D721Med (cell line): Measurements from ENCODE around the gene CCDC194.
A peak's percentile ranks its signal among the peaks of the same experiment; 100 is the strongest.

Source experiments
- DNase-seq: peaks from one replicate; pipeline ENCODE4 v3.0.0; 2011; ENCODE audit warnings: low spot score; ENCODE audit not compliant: insufficient read length
- FAIRE-seq: peaks from 2 replicates; lab custom pipeline; 2011; peaks lifted over from hg19 to GRCh38; lab: Jason Lieb, UNC
- CTCF ChIP-seq: IDR thresholded peaks from 2 replicates; pipeline ENCODE4 v1.5.1; 2012; ENCODE audit warnings: mild to moderate bottlenecking, control low read depth; ENCODE audit not compliant: insufficient read depth; ENCODE audit errors: missing control alignments

Gene CCDC194

GRCh38 chr19:17419154-17419620 is 25.2 kb upstream of the CCDC194 start:
- peak; percentile 29 for FAIRE-seq
- no peak for DNase-seq
- no peak for TF ChIP-seq CTCF

GRCh38 chr19:17418710-17419109 is 24.7 kb upstream of the CCDC194 start:
- TF ChIP-seq CTCF = no peak
- DNase-seq = no peak
- no peak for FAIRE-seq

GRCh38 chr19:17415121-17415520 is 21.1 kb upstream of the CCDC194 start:
- DNase-seq (no peak), FAIRE-seq (no peak)
- TF ChIP-seq CTCF = no peak

GRCh38 chr19:17414097-17414496 is 20.1 kb upstream of the CCDC194 start:
- no peak for TF ChIP-seq CTCF
- no peak for FAIRE-seq
- no peak for DNase-seq

GRCh38 chr19:17411801-17412200 is 17.8 kb upstream of the CCDC194 start:
- FAIRE-seq = no peak
- no peak for TF ChIP-seq CTCF
- no peak for DNase-seq

GRCh38 chr19:17409990-17410389 is 16.0 kb upstream of the CCDC194 start:
- no peak for DNase-seq
- no peak for TF ChIP-seq CTCF
- FAIRE-seq = no peak

- TF ChIP-seq CTCF = no peak
- FAIRE-seq = no peak
- no peak for DNase-seq
Observed at GRCh38 chr19:17406887-17407196, 12.8 kb upstream of the CCDC194 start.
